HG02973 (cell line): ENCODE measurements around the gene NWD2.
"Not testable (repeated sequence)": the region's sequence is repeated elsewhere in the genome, so short reads cannot be mapped to it uniquely, and the experiment has no call there.

Experiments used
- ATAC-seq: cut with Tn5 transposase; IDR thresholded peaks from one replicate; pipeline ENCODE4 v1.9.1; 2021; ENCODE audit warnings: moderate library complexity; ENCODE audit not compliant: unreplicated experiment

NWD2 gene

GRCh38 chr4:37244583-37245390, at the start of gene NWD2:
NWD2 (plus strand) TSS chr4:37244743; CDS start chr4:37245068, 325 bp downstream.
- ATAC-seq: no peak

- ATAC-seq: no peak
Measured at GRCh38 chr4:37197899-37198298, 46.6 kb upstream of the NWD2 start.

GRCh38 chr4:37204740-37205139, 39.8 kb upstream of the NWD2 start:
- not testable (repeated sequence) for ATAC-seq

- ATAC-seq: no peak
Measured at GRCh38 chr4:37216209-37216608, 28.3 kb upstream of the NWD2 start.

- ATAC-seq: no peak
Measured at GRCh38 chr4:37219242-37219641, 25.3 kb upstream of the NWD2 start.

GRCh38 chr4:37219990-37220389, 24.6 kb upstream of the NWD2 start:
- no peak for ATAC-seq

- no peak for ATAC-seq
Measured at GRCh38 chr4:37220685-37221084, 23.9 kb upstream of the NWD2 start.

- ATAC-seq: no peak
Measured at GRCh38 chr4:37223732-37224131, 20.8 kb upstream of the NWD2 start.

GRCh38 chr4:37224854-37225253, 19.7 kb upstream of the NWD2 start:
- no peak for ATAC-seq

- no peak for ATAC-seq
Measured at GRCh38 chr4:37225778-37226177, 18.8 kb upstream of the NWD2 start.

GRCh38 chr4:37232315-37232714, 12.2 kb upstream of the NWD2 start:
- no peak for ATAC-seq

- ATAC-seq: no peak
Measured at GRCh38 chr4:37236165-37236564, 8.4 kb upstream of the NWD2 start.

GRCh38 chr4:37241647-37242046, 2.9 kb upstream of the NWD2 start:
- ATAC-seq: peak; percentile 76

GRCh38 chr4:37243051-37243450, 1.5 kb upstream of the NWD2 start:
- no peak for ATAC-seq

- no peak for ATAC-seq
Measured at GRCh38 chr4:37243722-37244582, 591 bp upstream of the NWD2 start.

- no peak for ATAC-seq
Measured at GRCh38 chr4:37245391-37245954, 930 bp downstream of the NWD2 start.

GRCh38 chr4:37246891-37247290, 2.3 kb downstream of the NWD2 start:
- no peak for ATAC-seq

- ATAC-seq: no peak
Measured at GRCh38 chr4:37258221-37258620, 13.7 kb downstream of the NWD2 start.

GRCh38 chr4:37268319-37268718, 23.8 kb downstream of the NWD2 start:
- ATAC-seq: no peak

GRCh38 chr4:37279121-37279520, 34.6 kb downstream of the NWD2 start:
- no peak for ATAC-seq

- ATAC-seq: no peak
Measured at GRCh38 chr4:37279894-37280592, 35.5 kb downstream of the NWD2 start.
